Measurements from ENCODE around the gene RNF39. TPM values are rescaled to one million over a fixed set of nuclear protein-coding genes. Genes with fewer than 3 reads are reported as not detected.

RNF39 gene
- polyA plus RNA-seq, 3 donors from 2014 or later = not detected

DNA sequence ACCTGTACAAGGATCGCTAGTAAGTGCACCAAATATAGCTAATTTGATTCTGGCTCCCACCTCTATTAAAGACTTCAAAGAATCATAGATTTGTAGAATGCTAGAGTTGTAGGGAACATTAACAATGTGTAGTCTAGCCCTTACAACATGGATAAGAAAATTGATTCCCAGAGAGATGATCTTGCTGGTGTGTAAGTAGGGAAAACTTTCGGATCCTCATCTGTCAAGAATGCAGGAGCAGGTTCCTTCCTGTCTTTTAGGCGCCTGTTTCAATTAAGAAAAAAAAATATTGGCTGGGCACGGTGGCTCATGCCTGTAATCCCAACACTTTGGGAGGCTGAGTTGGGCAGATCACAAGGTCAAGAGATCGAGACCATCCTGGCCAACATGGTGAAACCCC, 12.3 kb upstream of the RNF39 start:
- H3K4me1 Mint-ChIP-seq = no peaks in the 10 kb centered on the region
- no peaks in the 10 kb centered on the region for H3K9me3 Mint-ChIP-seq
- H3K27me3 Mint-ChIP-seq (ENCODE audit: low read depth in 3 of 3) = peaks cover 7 to 32% (median 20%) of the 10 kb centered on the region in 3 donors

GRCh38 chr6:30077218-30077617, 1.6 kb upstream of the RNF39 start:
- H3K4me1 Mint-ChIP-seq = peaks cover 13 to 28% of the 10 kb centered on the region in 2 donors
- peaks cover 16 to 39% (median 31%) of the 10 kb centered on the region in 3 donors for H3K27me3 Mint-ChIP-seq (ENCODE audit: low read depth in 3 of 3)
- peaks cover 3 to 15% (median 9%) of the 10 kb centered on the region in 3 donors for H3K36me3 Mint-ChIP-seq
- no peak overlapping the region for H3K27ac Mint-ChIP-seq
- H3K4me3 Mint-ChIP-seq = no peak overlapping the region
- H3K9me3 Mint-ChIP-seq = peaks cover 0 to 3% (median under 1%) of the 10 kb centered on the region in 6 donors
- no peak for DNase-seq

More for the DNA sequence above, 12.3 kb upstream of the RNF39 start:
- DNase-seq = no peak
- peaks cover 0 to 4% (median 0%) of the 10 kb centered on the region in 3 donors for H3K36me3 Mint-ChIP-seq
- no peak overlapping the region for H3K27ac Mint-ChIP-seq
- H3K4me3 Mint-ChIP-seq = no peak overlapping the region

DNA sequence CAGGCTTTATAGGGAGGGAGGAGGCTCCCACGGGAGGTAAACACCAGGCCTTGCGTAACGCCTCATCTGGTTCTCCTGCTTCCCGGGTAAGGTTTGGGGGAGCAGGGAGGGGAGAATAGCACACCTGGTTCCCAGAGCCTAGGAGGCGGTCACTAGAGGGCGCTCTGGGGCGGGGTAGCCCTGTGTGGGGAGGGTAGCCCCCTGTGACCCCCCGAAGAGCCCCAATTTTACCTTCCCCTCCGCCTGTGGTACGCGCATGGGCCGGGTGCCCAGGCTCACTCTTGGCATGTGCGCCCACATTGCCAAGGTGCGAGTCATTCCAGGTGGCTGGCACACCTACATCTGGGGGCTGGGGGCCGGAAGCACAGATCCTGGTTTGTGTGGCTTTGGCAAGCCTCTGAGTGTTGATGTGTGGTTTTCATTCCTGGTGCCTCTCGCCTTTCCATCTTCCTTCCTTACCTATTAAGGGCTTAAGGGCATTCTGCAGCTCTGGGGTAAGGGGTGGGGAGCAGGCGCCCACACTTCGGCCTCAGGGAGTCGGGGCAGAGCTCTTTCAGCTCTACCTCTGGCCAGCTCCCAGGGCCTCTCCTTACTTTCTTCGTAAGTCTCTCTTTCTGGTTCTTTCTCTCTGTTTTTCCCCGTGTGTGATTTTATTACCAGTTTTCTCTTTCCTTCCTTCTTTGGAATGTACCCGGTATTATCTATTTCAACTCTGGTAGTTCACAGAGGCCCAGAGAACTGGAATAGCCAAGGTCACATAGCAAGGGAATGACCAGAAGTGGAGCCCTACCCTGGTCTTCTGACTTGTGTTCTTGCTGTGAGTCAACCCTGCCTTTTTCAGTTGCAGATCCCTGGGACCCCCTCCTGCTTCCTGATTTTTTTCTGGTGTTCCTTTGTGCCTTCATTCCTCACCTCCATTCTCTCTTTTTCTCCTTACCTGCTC, 492 bp upstream of the RNF39 start:
- DNase-seq = no peak
- peaks cover 21 to 37% of the 10 kb centered on the region in 2 donors for H3K4me1 Mint-ChIP-seq
- H3K4me3 Mint-ChIP-seq = peak overlapping the region in 3 of 5 donors; percentile 33 to 36 (median 36)
- peaks cover 0 to 3% (median under 1%) of the 10 kb centered on the region in 6 donors for H3K9me3 Mint-ChIP-seq
- H3K36me3 Mint-ChIP-seq = peaks cover 9 to 22% (median 10%) of the 10 kb centered on the region in 3 donors
- peaks cover 16 to 47% (median 34%) of the 10 kb centered on the region in 3 donors for H3K27me3 Mint-ChIP-seq (ENCODE audit: low read depth in 3 of 3)
- H3K27ac Mint-ChIP-seq = peak overlapping the region in 1 of 6 donors; percentile 15

- H3K4me3 Mint-ChIP-seq = no peak overlapping the region
- DNase-seq = no peak
- peaks cover 12 to 47% (median 30%) of the 10 kb centered on the region in 3 donors for H3K27me3 Mint-ChIP-seq (ENCODE audit: low read depth in 3 of 3)
- H3K9me3 Mint-ChIP-seq = peaks cover 0 to 1% (median 0%) of the 10 kb centered on the region in 6 donors
- H3K4me1 Mint-ChIP-seq = peaks cover 30 to 52% of the 10 kb centered on the region in 2 donors
- H3K36me3 Mint-ChIP-seq = peaks cover 17 to 36% (median 24%) of the 10 kb centered on the region in 3 donors
- H3K27ac Mint-ChIP-seq = no peak overlapping the region
These were observed 1.1 kb downstream of the RNF39 start for GRCh38 chr6:30074331-30075093.

- H3K4me3 Mint-ChIP-seq = no peak overlapping the region
- H3K27ac Mint-ChIP-seq = no peak overlapping the region
These were observed 1.9 kb downstream of the RNF39 start for GRCh38 chr6:30073489-30074235.

DNA sequence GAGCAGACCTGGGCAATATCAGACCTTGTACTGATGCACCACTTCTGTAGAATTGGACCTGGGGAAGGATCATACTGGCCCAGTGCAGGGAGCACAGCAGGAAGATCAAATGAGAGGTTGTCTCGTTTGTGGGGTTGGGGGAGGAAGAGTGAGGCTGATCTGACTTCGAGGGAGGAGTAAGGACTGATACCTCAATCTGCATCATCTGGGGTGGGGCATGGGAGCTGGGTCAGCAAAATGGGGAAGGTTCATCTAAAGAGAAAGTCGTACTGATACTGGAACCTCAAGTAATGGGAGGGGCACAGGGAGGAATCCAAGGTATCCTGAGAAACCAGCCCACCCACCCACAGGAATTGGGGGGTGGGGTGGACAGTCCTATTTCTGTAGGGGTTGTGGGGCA, 3.7 kb downstream of the RNF39 start:
- Mint-ChIP-seq H3K36me3 (peaks cover 30 to 57% (median 41%) of the 10 kb centered on the region in 3 donors), H3K27ac (peak overlapping the region in 2 of 6 donors; percentile 21 to 24), H3K27me3 (ENCODE audit: low read depth in 3 of 3) (peaks cover 15 to 42% (median 33%) of the 10 kb centered on the region in 3 donors), H3K9me3 (peaks cover 0 to 1% (median 0%) of the 10 kb centered on the region in 6 donors), H3K4me1 (peaks cover 47 to 61% of the 10 kb centered on the region in 2 donors), H3K4me3 (peak overlapping the region in 3 of 5 donors; percentile 25 to 45 (median 27))
- no peak for DNase-seq

More at GRCh38 chr6:30073489-30074235, 1.9 kb downstream of the RNF39 start:
- Mint-ChIP-seq H3K9me3 (peaks cover 0 to 1% (median 0%) of the 10 kb centered on the region in 6 donors), H3K36me3 (peaks cover 19 to 44% (median 27%) of the 10 kb centered on the region in 3 donors), H3K4me1 (peaks cover 31 to 54% of the 10 kb centered on the region in 2 donors), H3K27me3 (ENCODE audit: low read depth in 3 of 3) (peaks cover 12 to 43% (median 30%) of the 10 kb centered on the region in 3 donors)
- no peak for DNase-seq

GRCh38 chr6:30071081-30071818, 4.3 kb downstream of the RNF39 start:
- Mint-ChIP-seq H3K36me3 (peaks cover 30 to 57% (median 41%) of the 10 kb centered on the region in 3 donors), H3K4me3 (peak overlapping the region in 3 of 5 donors; percentile 25 to 69 (median 45)), H3K27me3 (ENCODE audit: low read depth in 3 of 3) (peaks cover 16 to 41% (median 30%) of the 10 kb centered on the region in 3 donors)

DNA sequence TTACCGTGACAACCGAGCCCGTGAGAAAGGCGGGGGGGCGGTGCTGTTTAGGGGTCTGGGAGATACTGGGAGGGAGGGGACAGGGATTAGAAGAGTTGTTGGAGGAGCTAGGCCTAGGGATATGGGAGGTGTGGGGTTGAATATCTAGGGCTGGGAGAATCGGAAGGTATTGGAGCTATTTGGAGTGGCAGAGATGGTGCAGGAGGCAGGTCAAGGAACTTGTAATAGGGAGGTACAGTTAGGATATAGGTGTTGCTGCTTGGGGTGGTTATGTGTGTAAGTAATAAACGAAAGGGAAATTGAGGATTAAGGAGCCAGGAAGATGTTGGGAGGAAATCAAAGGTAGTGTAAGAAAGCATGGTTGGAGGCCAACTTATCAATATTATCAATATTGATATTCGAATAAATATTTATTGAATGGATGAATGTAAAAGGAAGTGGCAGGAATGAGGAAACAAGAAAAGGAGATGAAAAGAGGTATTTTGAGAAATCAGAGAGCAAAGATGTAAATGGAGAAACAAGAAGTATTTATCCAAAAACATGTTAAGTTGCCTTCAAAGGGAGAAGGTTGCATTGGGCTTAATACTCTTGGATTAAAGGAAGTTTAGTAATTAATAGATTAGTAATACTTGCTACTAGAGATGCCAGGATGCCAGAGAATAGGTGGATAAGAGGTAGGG, 8.0 kb downstream of the RNF39 start:
- peaks cover 24 to 54% (median 41%) of the 10 kb centered on the region in 3 donors for H3K36me3 Mint-ChIP-seq
- DNase-seq = no peak
- peak overlapping the region; percentile 91 to 98 (median 92) for H3K4me3 Mint-ChIP-seq
- H3K4me1 Mint-ChIP-seq = peaks cover 57 to 76% of the 10 kb centered on the region in 2 donors
- H3K27me3 Mint-ChIP-seq (ENCODE audit: low read depth in 3 of 3) = peaks cover 7 to 22% (median 8%) of the 10 kb centered on the region in 3 donors
- H3K9me3 Mint-ChIP-seq = no peaks in the 10 kb centered on the region
- H3K27ac Mint-ChIP-seq = peak overlapping the region; percentile 96 to 99 (median 99)

More at GRCh38 chr6:30071081-30071818, 4.3 kb downstream of the RNF39 start:
- Mint-ChIP-seq H3K9me3 (peaks cover 0 to 1% (median 0%) of the 10 kb centered on the region in 6 donors), H3K4me1 (peaks cover 53 to 64% of the 10 kb centered on the region in 2 donors), H3K27ac (peak overlapping the region in 2 of 6 donors; percentile 21 to 24)
- peak in 2 of 3 donors; percentile 22 to 24 for DNase-seq

DNA sequence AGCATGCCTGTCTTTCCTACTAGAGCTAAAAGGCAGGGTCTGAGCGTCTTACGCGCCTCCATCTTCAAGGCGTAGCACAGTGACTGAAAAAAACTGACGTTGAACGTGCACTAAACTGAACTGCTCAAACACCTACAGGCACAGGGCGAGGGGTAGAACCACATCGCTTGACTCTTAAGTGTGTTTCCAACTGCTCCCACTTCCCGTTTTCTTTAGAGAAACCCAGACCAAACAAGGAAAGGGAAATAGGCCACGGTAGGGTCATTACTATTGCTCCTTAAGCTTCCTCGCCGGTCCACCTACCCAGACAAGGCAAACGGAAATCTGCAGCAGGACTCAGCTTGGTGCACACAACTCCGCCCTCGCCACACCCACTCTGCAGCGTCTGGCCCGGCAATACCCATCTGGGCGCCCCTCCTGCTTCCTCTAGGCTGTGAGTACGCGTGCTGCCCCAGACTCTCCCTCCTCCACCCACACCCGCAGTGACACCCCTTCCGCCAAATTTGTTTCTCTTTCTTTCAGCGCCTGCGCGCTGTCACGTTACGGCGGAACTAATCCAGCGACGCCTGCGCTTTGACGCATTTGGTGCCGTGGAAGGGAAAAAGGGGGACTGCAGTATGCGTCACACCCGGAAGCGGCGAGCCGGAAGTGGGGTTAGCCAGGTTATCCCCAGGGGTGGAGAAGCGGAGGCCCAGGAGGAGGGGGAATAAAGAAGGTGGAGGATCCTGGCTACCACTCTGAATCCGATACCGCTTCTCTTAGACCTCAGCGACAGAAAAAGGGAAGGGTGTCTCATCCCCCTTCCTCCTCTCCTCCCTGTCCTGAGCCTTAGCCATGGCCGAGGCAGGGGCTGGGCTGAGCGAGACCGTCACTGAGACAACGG, 8.8 kb downstream of the RNF39 start, which contains the start of gene PPP1R11:
Gene PPP1R11, plus strand, starts transcription at position 622 of the 883 bp plus-strand sequence. Its CDS starts 213 bp downstream, at position 835.
- Mint-ChIP-seq H3K4me1 (peaks cover 55 to 76% of the 10 kb centered on the region in 2 donors), H3K9me3 (no peaks in the 10 kb centered on the region), H3K4me3 (peak within 1 kb of the TSS; percentile 91 to 98 (median 92)), H3K27ac (peak within 1 kb of the TSS; percentile 96 to 99 (median 99)), H3K27me3 (ENCODE audit: low read depth in 3 of 3) (peaks cover 7 to 17% (median 9%) of the 10 kb centered on the region in 3 donors), H3K36me3 (peaks cover 24 to 49% (median 35%) of the 10 kb centered on the region in 3 donors)
- DNase-seq = peak; percentile 99

DNA sequence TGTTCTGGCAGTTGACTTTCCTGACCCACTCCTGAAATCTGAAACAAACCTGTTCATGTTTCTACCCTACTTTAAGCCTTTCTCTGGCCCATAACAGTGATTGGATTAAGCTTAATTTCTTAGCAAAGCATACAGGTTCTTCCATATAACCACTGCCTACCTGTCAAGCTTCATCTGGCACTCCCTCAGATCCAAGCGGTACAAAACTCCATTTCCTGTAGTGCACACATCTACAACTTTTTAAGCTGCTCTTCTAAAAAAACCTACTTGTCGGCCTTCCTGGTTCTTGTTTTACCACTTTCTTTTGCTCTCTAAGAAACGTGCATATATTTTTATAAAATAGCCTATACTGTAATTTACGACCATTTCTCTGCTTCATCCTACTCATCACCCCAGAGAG, 9.5 kb downstream of the RNF39 start:
- DNase-seq = no peak
- peaks cover 55 to 78% of the 10 kb centered on the region in 2 donors for H3K4me1 Mint-ChIP-seq
- peak overlapping the region; percentile 96 to 99 (median 99) for H3K27ac Mint-ChIP-seq
- peak overlapping the region; percentile 91 to 98 (median 92) for H3K4me3 Mint-ChIP-seq
- peaks cover 10 to 18% (median 11%) of the 10 kb centered on the region in 3 donors for H3K27me3 Mint-ChIP-seq (ENCODE audit: low read depth in 3 of 3)
- no peaks in the 10 kb centered on the region for H3K9me3 Mint-ChIP-seq
- peaks cover 24 to 49% (median 34%) of the 10 kb centered on the region in 3 donors for H3K36me3 Mint-ChIP-seq

GRCh38 chr6:30063315-30063714, 12.3 kb downstream of the RNF39 start:
- H3K4me1 Mint-ChIP-seq = peaks cover 56 to 77% of the 10 kb centered on the region in 2 donors
- H3K4me3 Mint-ChIP-seq = peak overlapping the region in 4 of 5 donors; percentile 8 to 58 (median 41)

More at GRCh38 chr6:30063315-30063714, 12.3 kb downstream of the RNF39 start:
- DNase-seq = no peak
- Mint-ChIP-seq H3K27ac (peak overlapping the region; percentile 38 to 92 (median 78)), H3K9me3 (no peaks in the 10 kb centered on the region), H3K36me3 (peaks cover 13 to 23% (median 13%) of the 10 kb centered on the region in 3 donors), H3K27me3 (ENCODE audit: low read depth in 3 of 3) (peaks cover 9 to 20% (median 14%) of the 10 kb centered on the region in 3 donors)

All from immature natural killer cell (primary cell).